DOHH2 (cell line): Measurements from ENCODE around the gene RASSF3.

Experiments used
- H3F3A ChIP-seq: fragments of 200-600 bp; sonication (generic), shearing (Covaris generic); 2 replicates; pipeline ENCODE4 v1.6.0; 2016; ENCODE audit warnings: antibody characterized with exemption, mild to moderate bottlenecking; ENCODE audit not compliant: control insufficient read depth, insufficient read depth
- H3K27ac ChIP-seq: fragments of 200-600 bp; sonication (generic); 2 replicates; pipeline ENCODE4 v1.5.1; 2014; ENCODE audit warnings: low read depth, mild to moderate bottlenecking, low read length, moderate library complexity
- H3K27me3 ChIP-seq: fragments of 200-600 bp; sonication (generic); 2 replicates; pipeline ENCODE4 v1.6.1; 2014; ENCODE audit warnings: mild to moderate bottlenecking, low read length, mixed read lengths; ENCODE audit not compliant: control insufficient read depth
- H3K36me3 ChIP-seq: fragments of 200-600 bp; sonication (generic); 2 replicates; pipeline ENCODE4 v1.6.1; 2014; ENCODE audit warnings: mild to moderate bottlenecking, low read length, moderate library complexity, mixed read lengths; ENCODE audit not compliant: control insufficient read depth
- H3K4me1 ChIP-seq: fragments of 200-600 bp; sonication (generic); 2 replicates; pipeline ENCODE4 v1.6.1; 2014; ENCODE audit warnings: mild to moderate bottlenecking, low read length, mixed read lengths; ENCODE audit not compliant: control insufficient read depth
- H3K4me2 ChIP-seq: fragments of 200-600 bp; sonication (generic); 2 replicates; pipeline ENCODE4 v1.6.0; 2014; ENCODE audit warnings: mild to moderate bottlenecking, low read length, moderate library complexity
- H3K4me3 ChIP-seq: fragments of 200-600 bp; sonication (generic); 2 replicates; pipeline ENCODE4 v1.5.1; 2014; ENCODE audit warnings: mild to moderate bottlenecking, low read length, mixed read lengths
- H3K79me2 ChIP-seq: fragments of 200-600 bp; sonication (generic); 2 replicates; pipeline ENCODE4 v1.6.1; 2014; ENCODE audit warnings: mild to moderate bottlenecking, low read length, mixed read lengths; ENCODE audit not compliant: control insufficient read depth
- H3K9me2 ChIP-seq: fragments of 200-600 bp; sonication (generic); replicated peaks from 2 replicates; pipeline ENCODE4 v1.6.1; 2014; ENCODE audit warnings: mild to moderate bottlenecking, low read length, mixed read lengths; ENCODE audit not compliant: control insufficient read depth
- H3K9me3 ChIP-seq: fragments of 200-600 bp; sonication (generic); 2 replicates; pipeline ENCODE4 v1.6.1; 2014; ENCODE audit warnings: antibody characterized with exemption, low read length, mixed read lengths; ENCODE audit not compliant: control insufficient read depth, insufficient read depth
- H4K20me1 ChIP-seq: fragments of 200-600 bp; sonication (generic); 2 replicates; pipeline ENCODE4 v1.6.0; 2014; ENCODE audit warnings: low read depth, mild to moderate bottlenecking, antibody characterized with exemption, low read length, moderate library complexity; ENCODE audit not compliant: control insufficient read depth, insufficient read depth
- CTCF ChIP-seq: fragments of 200-600 bp; sonication (generic); IDR thresholded peaks from one replicate; pipeline ENCODE4 v1.5.1; 2014; ENCODE audit warnings: antibody characterized with exemption, mild to moderate bottlenecking, low read depth, low read length; ENCODE audit not compliant: poor library complexity, severe bottlenecking
- EZH2phosphoT487 ChIP-seq: fragments of 200-600 bp; sonication (generic); IDR thresholded peaks from 2 replicates; pipeline ENCODE4 v1.6.1; 2017; ENCODE audit warnings: borderline replicate concordance, mild to moderate bottlenecking, antibody characterized with exemption, low read length, moderate library complexity, mixed read lengths

The RASSF3 gene

GRCh38 chr12:64685605-64686004 is 75.3 kb downstream of the RASSF3 start:
- H3K9me3 ChIP-seq: no peaks in the 10 kb centered on the region
- H3K27ac ChIP-seq: no peak overlapping the region
- H3K4me3 ChIP-seq: no peak overlapping the region
- peaks cover 9% of the 10 kb centered on the region; the same call in 1 of the 2 replicates for H4K20me1 ChIP-seq
- H3F3A ChIP-seq: no peaks in the 10 kb centered on the region
- TF ChIP-seq EZH2phosphoT487 (no peak), CTCF (no peak)
- H3K79me2 ChIP-seq: peaks cover 64% of the 10 kb centered on the region
- peaks cover 48% of the 10 kb centered on the region for H3K36me3 ChIP-seq
- H3K4me2 ChIP-seq: no peak overlapping the region
- no peaks in the 10 kb centered on the region for H3K9me2 ChIP-seq
- H3K27me3 ChIP-seq: no peaks in the 10 kb centered on the region
- H3K4me1 ChIP-seq: peaks cover 21% of the 10 kb centered on the region

- no peak for TF ChIP-seq EZH2phosphoT487
- TF ChIP-seq CTCF: no peak
- Histone ChIP-seq H3K36me3 (peaks cover 61% of the 10 kb centered on the region), H3K9me2 (no peaks in the 10 kb centered on the region), H3F3A (no peaks in the 10 kb centered on the region), H3K4me2 (no peak overlapping the region), H4K20me1 (no peaks in the 10 kb centered on the region), H3K79me2 (peaks cover 42% of the 10 kb centered on the region), H3K27me3 (no peaks in the 10 kb centered on the region), H3K4me1 (peaks cover 6% of the 10 kb centered on the region), H3K9me3 (no peaks in the 10 kb centered on the region), H3K4me3 (no peak overlapping the region), H3K27ac (no peak overlapping the region)
These were observed 77.5 kb downstream of the RASSF3 start for GRCh38 chr12:64687816-64688215.

- Histone ChIP-seq H3K27me3 (no peaks in the 10 kb centered on the region), H3K4me2 (no peak overlapping the region), H3F3A (no peaks in the 10 kb centered on the region), H3K9me3 (no peaks in the 10 kb centered on the region), H3K27ac (no peak overlapping the region), H4K20me1 (no peaks in the 10 kb centered on the region), H3K4me1 (peaks cover 3% of the 10 kb centered on the region), H3K4me3 (no peak overlapping the region), H3K9me2 (no peaks in the 10 kb centered on the region), H3K36me3 (peaks cover 64% of the 10 kb centered on the region), H3K79me2 (peaks cover 38% of the 10 kb centered on the region)
- TF ChIP-seq EZH2phosphoT487 (no peak), CTCF (no peak)
These were observed 77.9 kb downstream of the RASSF3 start for GRCh38 chr12:64688219-64688618.
